OCI-LY3 (cell line): ENCODE results near the gene DUSP2.

Experiments
- H2AFZ ChIP-seq: fragments of 200-600, 300-600 bp; shearing (Covaris generic); 2 replicates; pipeline ENCODE4 v1.6.0; 2014; ENCODE audit warnings: antibody characterized with exemption, low read depth, low read length
- H3K27ac ChIP-seq: fragments of 200-600, 300-600 bp; sonication (generic); 2 replicates; pipeline ENCODE4 v1.5.1; 2014; ENCODE audit warnings: mild to moderate bottlenecking, low read length, moderate library complexity, mixed read lengths
- H3K27me3 ChIP-seq: fragments of 200-600, 300-600 bp; sonication (generic); 2 replicates; pipeline ENCODE4 v1.6.1; 2014; ENCODE audit warnings: low read depth, low read length, mixed read lengths
- H3K36me3 ChIP-seq: fragments of 200-600, 300-600 bp; sonication (generic); replicated peaks from 2 replicates; pipeline ENCODE3; 2014; ENCODE audit warnings: low read depth, low read length, mixed read lengths
- H3K4me1 ChIP-seq: fragments of 300-600, 200-600 bp; sonication (generic); 2 replicates; pipeline ENCODE4 v1.6.1; 2014; ENCODE audit warnings: low read length, mixed read lengths
- H3K4me2 ChIP-seq: fragments of 200-600, 300-600 bp; sonication (generic); 2 replicates; pipeline ENCODE4 v1.6.1; 2014; ENCODE audit warnings: low read length, mixed read lengths
- H3K4me3 ChIP-seq: fragments of 300-600, 200-600 bp; sonication (generic); 2 replicates; pipeline ENCODE4 v1.5.1; 2014; ENCODE audit warnings: antibody characterized with exemption, mild to moderate bottlenecking, low read length, moderate library complexity
- H3K79me2 ChIP-seq: fragments of 300-600, 200-600 bp; shearing (Covaris generic); 2 replicates; pipeline ENCODE4 v1.6.1; 2014; ENCODE audit warnings: mild to moderate bottlenecking, low read length, mixed read lengths
- H3K9ac ChIP-seq: fragments of 300-600, 200-600 bp; shearing (Covaris generic); 2 replicates; pipeline ENCODE4 v1.6.0; 2014; ENCODE audit warnings: mild to moderate bottlenecking, low read length, moderate library complexity
- H3K9me3 ChIP-seq: fragments of 200-600, 300-600 bp; shearing (Covaris generic); 2 replicates; pipeline ENCODE4 v1.6.1; 2014; ENCODE audit warnings: low read length, mixed read lengths; ENCODE audit not compliant: insufficient read depth
- H4K20me1 ChIP-seq: fragments of 200-600, 300-600 bp; sonication (generic); 2 replicates; pipeline ENCODE4 v1.6.1; 2016; ENCODE audit warnings: low read length, mixed read lengths; ENCODE audit not compliant: insufficient read depth
- CTCF ChIP-seq: fragments of 200-600, 300-600 bp; sonication (generic); IDR thresholded peaks from 2 replicates; pipeline ENCODE4 v1.5.1; 2014; ENCODE audit warnings: antibody characterized with exemption, low read length, low read depth
- EZH2phosphoT487 ChIP-seq: fragments of 200-600 bp; shearing (Covaris generic); IDR thresholded peaks from 2 replicates; pipeline ENCODE4 v1.6.1; 2018; ENCODE audit warnings: antibody characterized with exemption, mixed run types, low read depth

The DUSP2 gene

GRCh38 chr2:96180521-96180920 lies 35.3 kb upstream of the DUSP2 start:
- H3K27ac ChIP-seq = no peak overlapping the region
- H3K4me3 ChIP-seq = no peak overlapping the region
- H2AFZ ChIP-seq = no peak overlapping the region
- H3K36me3 ChIP-seq = peaks cover 13% of the 10 kb centered on the region
- H3K27me3 ChIP-seq = 0 out of 2 replicates have a peak, but pooled peaks cover 3% of the 10 kb centered on the region
- no peak overlapping the region for H3K9ac ChIP-seq
- H3K79me2 ChIP-seq = no peaks in the 10 kb centered on the region
- no peaks in the 10 kb centered on the region for H4K20me1 ChIP-seq
- TF ChIP-seq CTCF (no peak), EZH2phosphoT487 (no peak)
- no peak overlapping the region for H3K4me2 ChIP-seq
- no peaks in the 10 kb centered on the region for H3K9me3 ChIP-seq
- H3K4me1 ChIP-seq = peaks cover 8% of the 10 kb centered on the region

GRCh38 chr2:96180002-96180401 lies 34.8 kb upstream of the DUSP2 start:
- no peaks in the 10 kb centered on the region for H3K9me3 ChIP-seq
- peaks cover 8% of the 10 kb centered on the region for H3K36me3 ChIP-seq
- H3K79me2 ChIP-seq = no peaks in the 10 kb centered on the region
- no peak overlapping the region for H2AFZ ChIP-seq
- H3K4me2 ChIP-seq = no peak overlapping the region
- no peak overlapping the region for H3K4me3 ChIP-seq
- no peak overlapping the region for H3K9ac ChIP-seq
- H3K27me3 ChIP-seq = 0 out of 2 replicates have a peak, but pooled peaks cover 3% of the 10 kb centered on the region
- TF ChIP-seq CTCF (no peak), EZH2phosphoT487 (no peak)
- H3K4me1 ChIP-seq = peaks cover 8% of the 10 kb centered on the region
- H4K20me1 ChIP-seq = no peaks in the 10 kb centered on the region
- H3K27ac ChIP-seq = no peak overlapping the region

- Histone ChIP-seq H3K9me3 (no peaks in the 10 kb centered on the region), H2AFZ (no peak overlapping the region), H3K4me2 (no peak overlapping the region), H3K9ac (no peak overlapping the region), H3K79me2 (no peaks in the 10 kb centered on the region), H3K27ac (no peak overlapping the region), H4K20me1 (no peaks in the 10 kb centered on the region), H3K27me3 (0 out of 2 replicates have a peak, but pooled peaks cover 3% of the 10 kb centered on the region), H3K4me1 (peaks cover 20% of the 10 kb centered on the region), H3K36me3 (no peaks in the 10 kb centered on the region), H3K4me3 (no peak overlapping the region)
- TF ChIP-seq EZH2phosphoT487 = no peak
- no peak for TF ChIP-seq CTCF
Observed at GRCh38 chr2:96176661-96177060, 31.4 kb upstream of the DUSP2 start.

- no peaks in the 10 kb centered on the region for H3K79me2 ChIP-seq
Observed at GRCh38 chr2:96175951-96176350, 30.7 kb upstream of the DUSP2 start.

More at GRCh38 chr2:96175951-96176350, 30.7 kb upstream of the DUSP2 start:
- no peak overlapping the region for H3K4me3 ChIP-seq
- H3K27ac ChIP-seq = no peak overlapping the region
- TF ChIP-seq CTCF (no peak), EZH2phosphoT487 (no peak)
- peaks cover 20% of the 10 kb centered on the region for H3K4me1 ChIP-seq
- 0 out of 2 replicates have a peak, but pooled peaks cover 3% of the 10 kb centered on the region for H3K27me3 ChIP-seq
- no peaks in the 10 kb centered on the region for H3K9me3 ChIP-seq
- H3K4me2 ChIP-seq = no peak overlapping the region
- H3K36me3 ChIP-seq = no peaks in the 10 kb centered on the region
- H2AFZ ChIP-seq = no peak overlapping the region
- H4K20me1 ChIP-seq = no peaks in the 10 kb centered on the region
- H3K9ac ChIP-seq = no peak overlapping the region
